Measurements from ENCODE around the gene ZNF608.

- TF ChIP-seq CTCF (IDR thresholded peaks at IDR 0.05) (no peak), POLR2AphosphoS5 (IDR thresholded peaks at IDR 0.05; ENCODE audit: insufficient read depth in 1 of 2, low read depth in 1 of 2) (no peak), POLR2A (IDR thresholded peaks at IDR 0.05) (no peak)
Measured at GRCh38 chr5:124725040-124725434, 21.4 kb downstream of the ZNF608 start.
